GM19395 (cell line): Measurements from ENCODE around the gene GAS5.
"Not testable (repeated sequence)": the region's sequence is repeated elsewhere in the genome, so short reads cannot be mapped to it uniquely, and the experiment has no call there.

Experiments
- ATAC-seq: cut with Tn5 transposase; IDR thresholded peaks from one replicate; pipeline ENCODE4 v1.9.1; 2021; ENCODE audit warnings: mild to moderate bottlenecking, moderate library complexity; ENCODE audit not compliant: unreplicated experiment

The GAS5 gene

DNA sequence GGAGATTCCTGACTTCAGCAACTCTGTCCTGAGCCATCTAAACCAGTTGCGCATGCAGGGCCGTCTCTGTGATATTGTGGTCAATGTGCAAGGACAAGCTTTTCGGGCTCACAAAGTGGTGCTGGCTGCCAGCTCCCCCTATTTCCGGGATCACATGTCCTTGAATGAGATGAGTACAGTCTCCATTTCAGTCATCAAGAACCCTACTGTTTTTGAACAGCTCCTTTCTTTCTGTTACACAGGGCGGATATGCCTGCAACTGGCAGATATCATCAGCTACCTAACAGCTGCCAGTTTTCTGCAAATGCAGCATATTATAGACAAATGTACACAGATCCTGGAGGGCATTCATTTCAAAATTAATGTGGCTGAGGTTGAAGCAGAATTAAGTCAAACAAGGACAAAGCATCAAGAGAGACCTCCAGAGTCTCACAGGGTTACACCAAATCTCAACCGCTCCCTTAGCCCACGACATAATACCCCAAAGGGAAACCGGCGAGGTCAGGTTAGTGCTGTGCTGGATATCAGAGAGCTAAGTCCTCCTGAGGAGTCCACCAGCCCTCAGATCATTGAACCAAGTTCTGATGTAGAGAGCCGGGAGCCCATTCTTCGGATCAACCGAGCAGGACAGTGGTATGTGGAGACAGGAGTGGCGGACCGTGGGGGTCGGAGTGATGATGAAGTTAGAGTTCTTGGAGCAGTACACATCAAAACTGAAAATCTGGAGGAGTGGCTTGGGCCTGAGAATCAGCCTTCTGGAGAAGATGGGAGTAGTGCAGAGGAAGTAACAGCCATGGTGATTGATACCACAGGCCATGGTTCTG, 2.7 kb upstream of the GAS5 start:
- ATAC-seq, result no peak

DNA sequence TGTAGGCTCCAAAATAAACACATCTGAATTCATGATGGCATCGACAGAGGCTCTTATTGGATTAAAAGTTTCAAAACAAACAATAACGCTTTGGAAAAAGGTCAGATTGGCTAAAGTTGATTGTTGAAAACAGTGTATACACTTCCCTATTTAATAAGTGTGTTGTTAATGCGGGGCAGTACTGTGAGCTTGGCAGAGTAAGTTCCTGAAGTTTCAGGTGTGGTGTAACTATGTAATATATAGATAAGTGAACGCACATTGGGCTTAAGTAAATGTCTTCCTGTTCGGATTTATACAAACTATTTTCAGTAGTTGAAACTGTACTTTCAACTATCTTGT, 1.2 kb upstream of the GAS5 start:
- ATAC-seq, result no peak

DNA sequence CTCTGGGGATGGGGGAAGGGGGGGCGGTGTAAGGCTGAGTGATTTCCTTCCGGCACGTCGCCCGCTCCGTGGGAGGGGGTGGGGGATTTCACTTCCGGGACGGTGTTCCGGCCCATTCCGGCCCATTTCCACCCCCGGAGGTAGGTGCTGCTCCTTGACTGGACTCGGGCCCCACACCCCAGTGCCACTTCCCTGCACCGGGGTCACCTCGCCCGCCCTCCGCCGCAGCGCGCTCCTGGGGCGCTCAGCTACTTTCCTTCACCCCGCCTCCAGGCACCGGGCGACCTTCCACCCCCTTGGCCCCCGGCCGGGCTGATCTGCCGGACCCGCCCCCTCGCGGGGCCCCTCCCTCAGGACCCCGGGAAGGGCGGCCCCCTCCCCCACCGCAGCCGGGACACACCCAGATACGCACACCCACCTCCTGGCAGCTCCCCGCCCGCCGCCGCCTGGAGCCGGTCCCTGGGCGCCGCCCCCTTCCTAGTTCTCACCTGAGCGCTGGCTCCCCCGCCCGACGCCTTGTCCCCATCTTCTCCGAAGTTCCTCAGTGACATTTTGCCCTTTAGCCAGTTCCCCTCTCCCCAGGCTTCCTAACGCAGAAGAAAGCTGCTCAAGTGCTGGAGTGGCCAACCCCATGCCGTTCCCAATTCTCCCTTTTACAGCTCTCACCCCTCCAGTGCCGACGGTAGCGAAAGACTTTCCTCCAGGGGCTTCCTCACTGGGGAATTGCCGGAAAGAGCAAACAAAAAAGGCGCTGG, 654 bp upstream of the GAS5 start, which contains the start of gene ZBTB37:
TSS of gene ZBTB37 (plus strand) at position 115 of the 755 bp plus-strand sequence. CDS start 1,846 bp downstream, outside the sequence.
- peak; percentile 70 for ATAC-seq

- no peak for ATAC-seq
Observed at GRCh38 chr1:173867141-173867752, 542 bp downstream of the GAS5 start.

DNA sequence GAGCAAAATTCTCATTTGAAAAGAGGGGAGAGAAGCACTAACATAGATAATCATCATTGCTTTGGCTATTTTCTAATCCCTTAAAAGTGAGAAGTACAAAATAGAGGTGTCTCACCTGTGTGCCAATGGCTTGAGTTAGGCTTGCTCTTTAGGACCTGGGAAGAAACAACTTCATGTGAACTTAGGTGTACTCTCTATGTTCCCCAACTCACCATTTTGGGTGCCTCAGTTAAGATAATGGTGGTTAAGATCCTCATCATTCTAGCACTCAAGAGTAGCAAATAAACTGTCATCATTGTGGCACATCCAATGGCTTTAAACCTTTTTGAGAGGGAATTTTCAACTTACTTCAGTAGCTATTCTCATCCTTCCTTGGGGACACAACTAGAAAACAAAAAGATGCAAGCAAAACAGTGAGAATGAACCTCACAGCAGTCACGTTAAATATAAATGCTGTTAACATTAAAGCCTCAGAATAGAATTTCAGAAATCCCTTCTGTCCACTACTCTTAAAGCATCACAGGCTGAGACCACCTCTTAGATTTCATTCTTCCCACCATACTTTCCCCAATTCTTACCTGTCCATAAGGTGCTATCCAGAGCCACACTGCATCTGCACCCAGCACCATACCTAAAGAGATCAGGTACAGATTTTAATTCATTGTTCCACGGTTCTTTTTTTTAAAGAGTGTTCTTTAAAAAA, 1.2 kb downstream of the GAS5 start:
- ATAC-seq, result no peak

GRCh38 chr1:173865468-173866164, 2.2 kb downstream of the GAS5 start:
- no peak for ATAC-seq

DNA sequence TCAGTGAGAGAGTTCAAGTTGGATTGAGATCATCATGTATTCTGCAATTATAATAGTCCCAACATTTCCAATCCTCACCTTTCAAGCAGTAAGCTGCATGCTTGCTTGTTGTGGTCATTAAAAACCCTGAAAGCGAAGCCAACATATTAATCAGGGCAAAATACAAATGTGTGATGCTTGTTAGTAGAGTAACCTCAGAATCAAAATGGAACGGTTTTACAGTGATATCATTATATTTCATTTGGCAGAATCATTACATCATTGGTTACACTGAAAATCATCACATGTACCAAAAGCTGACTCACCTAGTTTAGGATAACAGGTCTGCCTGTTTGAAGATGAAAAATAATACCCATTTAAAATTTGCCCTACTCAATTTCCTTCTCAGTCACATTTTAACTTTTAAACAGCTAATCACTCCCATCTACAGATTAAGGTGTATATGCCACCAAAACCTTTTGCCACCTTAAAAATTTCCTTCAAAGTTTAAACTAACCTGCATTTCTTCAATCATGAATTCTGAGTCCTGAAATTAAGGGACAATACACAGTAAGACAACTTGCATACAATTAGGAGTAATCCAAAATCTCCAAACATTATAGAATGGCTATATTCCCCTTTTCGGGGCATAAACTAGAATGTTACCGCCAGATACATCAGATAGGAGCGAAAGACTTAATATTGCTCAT, 3.5 kb downstream of the GAS5 start:
- no peak for ATAC-seq

DNA sequence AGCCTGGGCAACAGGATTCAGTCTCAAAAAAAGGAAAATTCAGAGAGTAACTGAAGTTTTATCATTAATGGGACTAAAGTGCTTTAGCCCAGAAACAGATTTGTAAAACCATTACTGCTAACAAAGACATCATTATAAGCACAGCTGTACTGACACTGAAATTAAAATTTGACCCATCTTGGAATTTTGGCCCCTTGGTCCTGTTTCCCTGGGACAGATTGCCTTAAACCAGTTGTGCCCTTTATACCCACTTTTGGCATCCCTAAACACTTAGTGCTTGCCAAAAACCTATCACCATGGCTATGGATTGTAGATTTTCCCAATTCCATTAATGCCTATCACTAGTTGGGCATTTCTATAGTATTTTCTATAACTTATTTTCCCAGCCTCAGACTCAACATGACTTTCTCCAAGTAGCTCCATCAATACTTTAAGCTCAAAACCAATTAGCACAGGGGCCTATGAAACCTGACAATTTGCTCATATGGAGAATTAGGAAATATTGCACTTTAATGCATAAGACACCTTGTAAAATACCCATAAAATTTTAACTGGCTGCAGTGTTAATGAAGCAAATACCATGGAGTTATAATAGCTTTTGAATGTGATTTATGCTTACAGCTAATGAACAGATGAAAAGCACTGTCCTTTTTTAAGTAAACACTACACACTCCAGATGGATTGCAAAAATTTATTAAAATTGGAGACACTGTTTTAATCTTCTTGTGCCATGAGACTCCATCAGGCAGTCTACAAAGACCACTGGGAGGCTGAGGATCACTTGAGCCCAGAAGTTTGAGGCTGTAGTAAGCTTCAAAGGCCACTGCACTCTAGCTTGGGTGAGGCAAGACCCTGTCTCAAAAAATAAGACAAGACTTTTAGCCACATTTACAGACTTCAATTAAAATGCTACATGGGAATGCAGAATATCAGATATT, 4.3 kb downstream of the GAS5 start:
- no peak for ATAC-seq

GRCh38 chr1:173862769-173863223, 5.0 kb downstream of the GAS5 start:
- no peak for ATAC-seq

DNA sequence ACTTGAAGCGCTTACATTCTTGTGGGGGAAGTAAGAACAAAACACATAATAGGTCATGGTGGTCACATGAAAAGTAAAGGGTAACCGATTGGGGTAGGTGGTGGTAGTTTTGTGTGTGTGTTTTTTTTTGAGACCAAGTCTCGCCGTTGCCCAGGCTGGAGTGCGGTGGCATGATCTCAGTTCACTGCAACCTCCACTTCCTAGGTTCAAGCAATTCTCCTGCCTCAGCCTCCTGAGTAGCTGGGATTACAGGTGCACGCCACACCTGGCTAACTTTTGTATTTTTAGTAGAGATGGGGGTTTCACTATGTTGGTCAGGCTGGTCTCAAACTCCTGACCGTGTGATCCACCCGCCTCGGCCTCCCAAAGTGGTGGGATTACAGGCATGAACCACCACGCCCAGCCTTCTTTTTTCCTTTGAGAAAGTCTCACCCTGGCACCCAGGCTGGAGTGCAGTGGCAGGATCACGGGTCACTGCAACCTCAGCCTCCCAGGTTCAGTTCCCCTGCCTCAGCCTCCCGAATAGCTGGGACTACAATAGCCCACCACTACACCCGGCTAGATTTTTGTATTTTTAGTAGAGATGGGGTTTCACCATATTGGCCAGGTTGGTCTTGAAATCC, 5.5 kb downstream of the GAS5 start:
- ATAC-seq, result not testable (repeated sequence)

DNA sequence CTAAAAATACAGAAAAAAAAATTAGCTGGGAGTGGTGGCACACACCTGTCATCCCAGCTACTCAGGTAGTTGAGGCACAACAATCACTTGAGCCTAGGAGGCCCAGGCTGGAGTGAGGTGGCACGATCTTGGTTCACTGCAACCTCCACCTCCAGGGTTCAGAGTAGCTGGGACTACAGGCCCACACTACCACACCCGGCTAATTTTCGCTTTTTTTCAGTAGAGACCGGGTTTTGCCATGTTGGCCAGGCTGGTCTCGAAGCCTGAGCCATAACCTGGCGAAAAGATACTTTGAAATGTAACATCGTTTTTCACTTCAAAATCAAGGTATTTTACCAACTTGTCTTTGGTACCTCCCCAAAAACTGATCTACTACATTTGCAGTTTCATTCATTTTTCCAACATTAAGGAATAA, 6.1 kb downstream of the GAS5 start:
- ATAC-seq, result no peak

DNA sequence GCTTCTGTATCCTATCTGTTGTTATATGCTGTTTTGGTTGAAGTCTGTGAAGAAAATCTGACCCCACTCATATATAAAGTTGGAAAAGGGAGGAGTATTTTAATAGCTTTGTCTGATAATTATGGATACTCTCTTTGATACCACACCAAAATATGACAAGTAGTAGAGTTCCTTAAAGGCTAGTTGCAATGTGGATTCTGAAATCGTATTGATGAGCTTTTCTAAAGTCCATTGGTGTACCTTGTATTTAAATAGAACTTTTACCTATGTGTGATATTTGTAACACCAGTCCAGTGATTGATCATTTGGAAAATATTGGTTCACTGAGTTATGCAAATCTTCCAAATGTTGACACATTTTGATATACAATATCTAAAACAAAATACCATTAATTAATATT, 7.7 kb downstream of the GAS5 start:
- ATAC-seq, result no peak

DNA sequence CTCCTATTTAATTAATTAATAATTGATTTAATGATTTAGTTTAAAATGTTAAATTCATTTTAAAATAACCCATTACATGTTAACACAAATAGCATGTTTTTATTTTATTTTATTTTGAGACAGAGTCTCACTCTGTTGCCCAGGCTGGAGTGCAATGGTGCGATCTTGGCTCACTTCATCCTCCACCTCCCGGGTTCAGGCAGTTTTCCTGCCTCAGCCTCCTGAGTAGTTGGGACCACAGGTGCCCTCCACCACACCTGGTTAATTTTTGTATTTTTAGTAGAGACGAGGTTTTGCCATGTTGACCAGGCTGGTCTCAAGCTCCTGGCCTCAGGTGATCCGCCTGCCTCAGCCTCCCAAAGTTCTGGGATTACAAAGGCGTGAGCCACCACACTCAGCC, 8.2 kb downstream of the GAS5 start:
- not testable (repeated sequence) for ATAC-seq

DNA sequence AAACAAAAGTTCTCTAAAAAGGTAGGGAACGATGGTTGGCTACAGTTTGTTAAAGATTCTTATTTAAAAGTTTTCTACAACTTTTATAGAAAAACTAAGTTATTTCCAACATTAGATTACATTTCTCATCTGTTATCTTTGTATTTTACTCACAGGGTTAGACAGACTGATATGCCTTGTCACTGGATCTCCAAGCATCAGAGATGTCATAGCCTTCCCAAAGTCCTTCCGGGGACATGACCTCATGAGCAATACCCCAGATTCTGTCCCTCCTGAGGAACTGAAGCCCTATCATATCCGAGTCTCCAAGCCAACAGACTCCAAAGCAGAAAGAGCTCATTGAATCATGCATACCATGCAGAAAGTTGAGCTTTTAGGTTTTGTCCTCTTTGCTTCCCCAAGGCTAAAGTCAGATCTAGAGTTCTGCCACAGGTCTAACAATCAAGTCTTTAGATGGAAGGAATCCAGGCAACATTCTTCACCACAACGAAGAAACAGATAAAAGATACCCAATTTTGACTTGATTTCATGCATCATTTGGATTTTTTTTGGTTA, 10.3 kb downstream of the GAS5 start:
- no peak for ATAC-seq

DNA sequence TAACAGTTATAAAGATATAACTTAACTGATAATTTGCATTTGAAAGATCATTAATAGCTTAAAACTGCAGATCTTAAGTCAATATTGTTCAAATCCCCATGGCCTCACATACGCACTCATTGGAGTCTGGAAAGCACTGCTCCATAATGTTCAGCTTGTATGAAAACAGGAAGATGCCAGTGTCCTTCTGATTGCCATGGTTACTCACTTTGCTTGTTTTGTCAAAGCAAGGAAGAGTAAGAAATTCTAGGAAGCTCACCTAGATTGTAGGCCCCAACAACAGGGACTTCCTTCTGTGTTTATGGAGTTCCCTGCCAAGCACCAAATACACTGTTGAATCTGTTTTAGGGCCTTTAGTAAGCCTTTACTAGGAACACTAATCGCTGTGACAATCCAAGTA, 10.9 kb downstream of the GAS5 start:
- no peak for ATAC-seq

GRCh38 chr1:173856014-173856413, 11.8 kb downstream of the GAS5 start:
- ATAC-seq, result no peak

- no peak for ATAC-seq
Observed at GRCh38 chr1:173853074-173853473, 14.7 kb downstream of the GAS5 start.

DNA sequence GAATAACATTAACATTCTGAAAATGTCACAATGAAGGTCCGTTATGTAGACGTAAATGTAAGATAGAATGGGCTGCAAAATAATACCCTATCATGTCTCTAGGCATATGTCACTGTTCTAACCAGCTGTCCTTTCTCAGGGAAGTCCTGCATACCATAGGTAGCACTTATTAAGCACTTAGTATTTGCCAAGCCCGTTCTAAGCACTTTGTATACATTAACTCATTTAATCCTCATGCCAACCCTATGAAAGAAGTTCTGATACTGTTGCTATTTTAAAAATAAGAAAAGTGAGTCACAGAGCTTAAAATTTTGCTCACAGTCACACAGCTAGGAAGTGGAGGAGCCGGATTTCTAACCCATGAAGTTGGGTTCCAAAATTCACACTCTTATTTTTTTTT, 15.7 kb downstream of the GAS5 start:
- ATAC-seq, result no peak
